ENCODE measurements around the gene POLR2B.

- TF ChIP-seq, protein P1, sequence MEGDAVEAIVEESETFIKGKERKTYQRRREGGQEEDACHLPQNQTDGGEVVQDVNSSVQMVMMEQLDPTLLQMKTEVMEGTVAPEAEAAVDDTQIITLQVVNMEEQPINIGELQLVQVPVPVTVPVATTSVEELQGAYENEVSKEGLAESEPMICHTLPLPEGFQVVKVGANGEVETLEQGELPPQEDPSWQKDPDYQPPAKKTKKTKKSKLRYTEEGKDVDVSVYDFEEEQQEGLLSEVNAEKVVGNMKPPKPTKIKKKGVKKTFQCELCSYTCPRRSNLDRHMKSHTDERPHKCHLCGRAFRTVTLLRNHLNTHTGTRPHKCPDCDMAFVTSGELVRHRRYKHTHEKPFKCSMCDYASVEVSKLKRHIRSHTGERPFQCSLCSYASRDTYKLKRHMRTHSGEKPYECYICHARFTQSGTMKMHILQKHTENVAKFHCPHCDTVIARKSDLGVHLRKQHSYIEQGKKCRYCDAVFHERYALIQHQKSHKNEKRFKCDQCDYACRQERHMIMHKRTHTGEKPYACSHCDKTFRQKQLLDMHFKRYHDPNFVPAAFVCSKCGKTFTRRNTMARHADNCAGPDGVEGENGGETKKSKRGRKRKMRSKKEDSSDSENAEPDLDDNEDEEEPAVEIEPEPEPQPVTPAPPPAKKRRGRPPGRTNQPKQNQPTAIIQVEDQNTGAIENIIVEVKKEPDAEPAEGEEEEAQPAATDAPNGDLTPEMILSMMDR (IDR thresholded peaks at IDR 0.05) = no peak
- no peak for TF ChIP-seq EP300 (IDR thresholded peaks at IDR 0.05)
- no peak for TF ChIP-seq POLR2A (IDR thresholded peaks at IDR 0.05)
Measured at GRCh38 chr4:57034520-57034919, 55.8 kb downstream of the POLR2B start.
